Measurements from ENCODE around the gene RNF115. TPM values are rescaled to one million over a fixed set of nuclear protein-coding genes. Genes with fewer than 3 reads are reported as not detected.

Gene RNF115
- polyA plus RNA-seq, 2 of the 4 experiments (the other 2 are of a cell fraction) = 8.5 to 18.8 TPM

- Histone ChIP-seq H3K4me1 (peaks cover 14% of the 10 kb centered on the region), H3K9me3 (no peaks in the 10 kb centered on the region), H3K4me3 (no peak overlapping the region), H3K27ac (no peak overlapping the region), H3K4me2 (no peak overlapping the region)
- ChIA-PET POLR2A (no interaction called here), CTCF (interaction anchor here (1.7 to 2.9 kb wide), 2 partner anchors 15 to 31 kb away, joined by 6 to 15 read pairs; no protein-coding TSS in a partner anchor)
- TF ChIP-seq USF2 (IDR thresholded peaks at IDR 0.05) (no peak), CTCF (IDR thresholded peaks at IDR 0.05) (no peak), RNF2 (IDR thresholded peaks at IDR 0.05; ENCODE audit: borderline replicate concordance, low read depth) (no peak), JUN (IDR thresholded peaks at IDR 0.05) (no peak), EHMT2 (IDR thresholded peaks at IDR 0.05; ENCODE audit: low read depth) (no peak), EHF (CRISPR knock-in tag; IDR thresholded peaks at IDR 0.05) (no peak), BHLHE40 (IDR thresholded peaks at IDR 0.05; ENCODE audit: low read depth, low read length) (no peak), MAX (IDR thresholded peaks at IDR 0.05) (no peak), HOXA7 (CRISPR knock-in tag; IDR thresholded peaks at IDR 0.05) (no peak), FOSL2 (IDR thresholded peaks at IDR 0.05) (no peak), FOSL2 (CRISPR knock-in tag; IDR thresholded peaks at IDR 0.05) (no peak), CHD4 (IDR thresholded peaks at IDR 0.05; ENCODE audit: borderline replicate concordance) (no peak), RAD21 (conservative IDR thresholded peaks at IDR 0.05 in 1 of 2, IDR thresholded peaks at IDR 0.05 in 1 of 2) (no peak), CBX8 (IDR thresholded peaks at IDR 0.05) (no peak), NPAS2 (CRISPR knock-in tag; IDR thresholded peaks at IDR 0.05; ENCODE audit: borderline replicate concordance) (no peak), RARB (CRISPR knock-in tag; IDR thresholded peaks at IDR 0.05) (no peak), CHD2 (IDR thresholded peaks at IDR 0.05; ENCODE audit: low read length, partially characterized antibody) (no peak), ATOH8 (CRISPR knock-in tag; IDR thresholded peaks at IDR 0.05; ENCODE audit: low read depth) (no peak), ESRRA (IDR thresholded peaks at IDR 0.05; ENCODE audit: borderline replicate concordance, low read length) (no peak)
- no peak for FAIRE-seq
- 92% methylated on average over 6 of the region's 6 CpGs for WGBS (ENCODE audit: missing lambda C conversion rate)
- no peak for ATAC-seq
- DNase-seq (ENCODE audit: low read depth in 1 of 2, low spot score in 1 of 2) = no peak
These were observed 134.0 kb downstream of the RNF115 start for GRCh38 chr1:145689922-145690321.

GRCh38 chr1:145688924-145689323, 135.0 kb downstream of the RNF115 start:
- no peaks in the 10 kb centered on the region for H3K9me3 ChIP-seq
- FAIRE-seq (no peak), ATAC-seq (no peak), DNase-seq (ENCODE audit: low read depth in 1 of 2, low spot score in 1 of 2) (no peak)
- no peak overlapping the region for H3K4me2 ChIP-seq
- peaks cover 14% of the 10 kb centered on the region for H3K4me1 ChIP-seq
- no peak overlapping the region for H3K27ac ChIP-seq
- H3K4me3 ChIP-seq = no peak overlapping the region
- no peak for TF ChIP-seq MAZ (IDR thresholded peaks at IDR 0.05; ENCODE audit: borderline replicate concordance, low read depth, low read length)
- TF ChIP-seq CHD2 (IDR thresholded peaks at IDR 0.05; ENCODE audit: low read length, partially characterized antibody) = no peak
- TF ChIP-seq ZNF302 (CRISPR knock-in tag; IDR thresholded peaks at IDR 0.05) = no peak
- no peak for TF ChIP-seq CBX2 (IDR thresholded peaks at IDR 0.05; ENCODE audit: borderline replicate concordance, low read depth)
- no peak for TF ChIP-seq E2F6 (IDR thresholded peaks at IDR 0.05; ENCODE audit: borderline replicate concordance, low read depth)
- no peak for TF ChIP-seq JUN (IDR thresholded peaks at IDR 0.05)
- TF ChIP-seq GATA3 (IDR thresholded peaks at IDR 0.05; ENCODE audit: borderline replicate concordance) = no peak
- TF ChIP-seq KDM1A (IDR thresholded peaks at IDR 0.05; ENCODE audit: low read depth) = no peak
- TF ChIP-seq PHF8 (IDR thresholded peaks at IDR 0.05; ENCODE audit: borderline replicate concordance, low read depth) = no peak
- TF ChIP-seq HOXA7 (CRISPR knock-in tag; IDR thresholded peaks at IDR 0.05) = no peak
- no peak for TF ChIP-seq RARB (CRISPR knock-in tag; IDR thresholded peaks at IDR 0.05)
- TF ChIP-seq FOSL2 (IDR thresholded peaks at IDR 0.05) = no peak
- no peak for TF ChIP-seq FOSL2 (CRISPR knock-in tag; IDR thresholded peaks at IDR 0.05)
- no peak for TF ChIP-seq NR3C1 (IDR thresholded peaks at IDR 0.05)
- no peak for TF ChIP-seq MAFK (IDR thresholded peaks at IDR 0.05; ENCODE audit: partially characterized antibody)
- ChIA-PET CTCF (interaction anchor here (1.7 to 2.9 kb wide), 2 partner anchors 16 to 32 kb away, joined by 6 to 15 read pairs; no protein-coding TSS in a partner anchor), POLR2A (no interaction called here)
- 91% methylated on average over 6 of the region's 6 CpGs for WGBS (ENCODE audit: missing lambda C conversion rate)

Data from A549 (cell line).